GM19452 (cell line): Measurements from ENCODE around the gene DAO.
A peak's percentile ranks its signal among the peaks of the same experiment; 100 is the strongest.
"Not testable (repeated sequence)": the region's sequence is repeated elsewhere in the genome, so short reads cannot be mapped to it uniquely, and the experiment has no call there.

ENCODE experiments used
- ATAC-seq: cut with Tn5 transposase; IDR thresholded peaks from one replicate; pipeline ENCODE4 v1.9.1; 2021; ENCODE audit not compliant: unreplicated experiment

The DAO gene

GRCh38 chr12:108849660-108850059 lies 30.2 kb upstream of the DAO start:
- no peak for ATAC-seq

DNA sequence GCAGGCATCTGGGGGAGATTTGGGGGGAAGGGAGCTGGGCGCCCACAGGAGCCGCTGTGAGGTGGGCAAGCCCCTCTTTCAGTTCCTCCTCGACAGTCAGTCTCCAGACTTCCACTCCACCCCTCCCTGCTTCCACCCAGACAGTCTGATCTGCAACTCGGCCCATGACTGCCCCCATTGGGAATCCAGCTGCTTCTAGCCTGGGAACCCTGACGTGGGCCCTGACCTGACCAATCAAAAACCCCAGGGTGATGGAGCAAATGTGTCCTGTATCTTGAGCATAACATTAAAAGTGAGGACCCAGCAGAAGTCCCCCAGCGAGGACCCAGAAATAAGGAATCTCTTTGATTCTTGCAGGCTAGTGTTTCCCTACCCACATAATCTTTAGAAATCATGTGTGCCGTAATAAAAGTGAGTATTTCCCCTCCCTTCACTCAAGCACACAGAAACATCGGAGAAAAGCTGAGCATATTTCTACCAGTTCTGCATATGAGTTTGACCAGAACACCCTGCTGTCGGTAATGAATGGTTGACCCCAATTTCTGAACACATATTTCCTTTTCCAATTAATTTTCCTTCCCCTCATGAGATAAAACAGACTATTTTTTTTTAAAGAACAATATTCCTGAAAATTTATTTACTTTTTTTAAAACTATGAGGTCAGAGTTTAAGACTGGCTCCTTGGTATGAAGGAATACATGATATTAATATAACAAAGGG lies 28.9 kb upstream of the DAO start:
- ATAC-seq, result no peak

DNA sequence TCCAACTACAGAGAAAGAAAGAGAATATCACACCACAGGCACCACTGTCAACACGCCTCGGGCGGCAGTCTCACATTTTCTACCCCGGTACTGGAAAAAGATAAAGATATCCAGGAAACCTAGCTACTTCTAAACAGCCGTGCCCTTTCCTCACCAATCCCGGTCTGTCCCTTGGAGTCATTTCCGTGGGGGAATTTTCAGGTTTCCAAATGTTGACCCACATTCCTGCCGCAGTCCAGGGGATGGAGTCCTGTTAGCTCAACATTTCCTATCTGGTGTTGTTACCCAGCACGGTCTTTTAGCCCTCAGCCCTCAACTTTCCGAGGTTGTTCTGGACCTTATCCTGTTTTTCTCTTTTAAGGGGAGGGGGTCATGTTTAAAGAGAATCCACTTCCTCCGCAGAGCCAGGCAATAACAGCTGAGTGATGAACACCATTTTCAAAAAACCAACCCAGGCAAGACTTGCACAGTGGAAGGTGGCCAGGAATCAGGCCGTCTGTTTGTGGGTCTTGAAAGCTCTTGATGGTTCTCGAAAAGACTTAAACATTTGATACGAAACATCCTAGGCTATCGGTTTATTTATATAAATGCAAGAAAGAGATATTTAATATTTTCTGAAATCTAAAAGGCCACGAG lies 27.1 kb upstream of the DAO start:
- no peak for ATAC-seq

GRCh38 chr12:108853426-108853825 lies 26.5 kb upstream of the DAO start:
- no peak for ATAC-seq

- no peak for ATAC-seq
These were observed 25.9 kb upstream of the DAO start for GRCh38 chr12:108853981-108854446.

GRCh38 chr12:108854451-108855283 lies 25.2 kb upstream of the DAO start:
- ATAC-seq, result no peak

DNA sequence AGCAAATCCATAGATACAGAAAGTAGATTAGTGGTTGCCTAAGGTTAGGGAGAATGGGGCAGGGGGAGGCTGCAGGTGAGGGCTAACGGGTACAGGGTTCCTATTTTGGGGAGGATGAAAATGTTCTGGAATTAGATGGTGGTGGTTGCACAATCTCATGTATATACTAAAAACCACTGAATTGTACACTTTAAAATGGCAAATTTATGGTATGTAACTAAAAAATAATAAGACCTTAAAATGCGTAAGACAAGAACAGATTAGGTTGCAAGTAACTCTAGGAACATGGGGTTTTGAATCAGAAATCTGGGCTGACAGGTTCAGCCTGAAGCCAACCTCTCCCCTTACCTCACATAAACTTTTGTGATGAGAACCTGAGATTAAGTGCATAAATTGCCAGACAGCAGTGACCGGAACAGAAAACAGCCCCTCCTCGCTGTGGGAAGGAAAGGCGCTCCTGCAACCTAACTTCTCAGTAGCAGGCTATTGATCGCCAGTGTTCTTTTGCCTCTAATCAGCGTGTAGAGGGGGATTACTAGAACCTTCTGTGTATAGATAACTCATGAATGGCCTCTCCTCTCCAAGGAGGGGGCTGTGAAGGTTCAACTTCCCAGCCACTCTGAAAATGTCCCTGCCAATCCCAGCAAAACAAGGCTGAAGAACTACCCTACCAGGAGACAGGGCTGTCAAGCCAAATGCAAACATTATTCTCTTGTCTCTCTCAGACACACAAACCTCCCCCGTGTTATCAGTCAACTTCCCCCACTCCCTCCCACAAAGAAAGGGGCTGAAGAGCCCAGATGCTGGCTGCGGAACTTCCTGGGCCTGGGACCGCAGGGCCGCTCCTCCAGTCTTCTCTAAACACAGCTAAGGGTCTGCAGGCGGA lies 24.4 kb upstream of the DAO start:
- ATAC-seq, result no peak

GRCh38 chr12:108856170-108856427 lies 23.8 kb upstream of the DAO start:
- no peak for ATAC-seq

DNA sequence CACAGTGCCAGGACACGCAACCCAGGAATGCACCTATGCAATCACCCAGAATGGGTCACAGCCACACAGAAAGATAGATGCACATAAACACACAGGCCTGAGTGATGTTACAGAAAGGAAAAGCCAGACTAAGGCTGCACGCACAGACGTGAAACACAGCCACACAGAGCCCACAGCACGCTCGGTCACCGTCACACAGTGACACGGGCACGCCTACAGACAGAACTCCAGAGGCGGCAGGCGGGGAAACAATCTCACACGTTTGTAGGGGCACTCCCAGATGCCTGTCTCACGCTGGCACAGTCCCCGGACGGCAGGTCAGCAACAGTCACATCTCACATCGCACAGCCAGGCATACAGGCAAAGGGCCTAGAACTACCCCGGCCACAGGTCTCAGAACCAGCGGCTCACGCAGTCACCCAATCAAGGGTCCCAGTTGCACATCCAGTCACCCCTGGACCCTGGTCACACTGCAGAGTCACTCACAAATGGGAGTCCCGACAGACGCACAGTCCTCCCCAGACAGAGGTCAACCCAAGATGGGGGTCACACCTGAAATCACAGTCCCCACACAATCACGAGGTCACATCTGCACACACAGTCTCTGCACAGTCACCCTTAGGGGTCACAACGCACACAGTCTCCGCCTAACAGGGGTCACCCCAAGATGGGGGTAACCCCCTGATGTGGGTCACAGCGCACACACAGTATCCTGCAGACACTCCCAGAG lies 23.3 kb upstream of the DAO start:
- ATAC-seq, result peak; percentile 22

GRCh38 chr12:108857158-108857407 lies 22.8 kb upstream of the DAO start:
- ATAC-seq, result peak; percentile 24

DNA sequence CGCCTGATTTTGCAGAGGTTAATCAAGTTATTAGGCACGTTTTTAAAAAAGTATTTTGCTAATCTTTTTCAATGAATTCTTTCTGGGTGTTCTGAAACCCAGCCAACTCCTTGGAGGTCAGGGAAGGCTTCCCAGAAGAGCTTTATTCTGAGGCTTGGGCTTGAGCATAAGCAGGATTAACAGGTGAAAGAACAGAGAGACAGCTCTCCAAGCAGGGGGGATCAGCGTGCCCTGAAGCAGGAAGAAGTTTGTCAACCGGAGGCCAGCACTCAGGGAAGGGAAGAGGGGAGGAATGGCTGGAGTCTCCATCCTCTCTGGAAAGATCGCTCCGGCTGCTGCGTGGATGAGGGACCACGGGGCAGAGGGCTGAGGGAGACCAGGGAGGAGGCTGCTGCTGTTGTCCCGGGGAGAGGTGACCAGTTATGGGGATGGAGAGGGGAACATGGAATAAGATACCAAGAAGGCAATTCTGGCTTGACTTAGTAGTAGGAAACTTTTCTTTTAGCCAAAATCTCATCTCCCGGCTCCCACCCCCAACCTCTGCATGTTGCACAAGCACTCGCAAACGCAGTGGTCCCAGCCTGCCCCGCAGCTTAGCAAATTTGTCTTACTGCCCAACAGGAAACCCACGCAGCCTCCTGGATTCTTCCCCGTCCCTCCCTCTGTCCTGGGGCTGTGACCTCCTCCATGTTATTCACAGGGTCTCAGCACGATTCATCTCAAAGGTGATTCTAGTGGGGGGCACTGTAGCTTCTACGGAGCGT lies 21.4 kb upstream of the DAO start:
- ATAC-seq, result no peak

- not testable (repeated sequence) for ATAC-seq
These were observed 20.6 kb upstream of the DAO start for GRCh38 chr12:108859141-108859922.

DNA sequence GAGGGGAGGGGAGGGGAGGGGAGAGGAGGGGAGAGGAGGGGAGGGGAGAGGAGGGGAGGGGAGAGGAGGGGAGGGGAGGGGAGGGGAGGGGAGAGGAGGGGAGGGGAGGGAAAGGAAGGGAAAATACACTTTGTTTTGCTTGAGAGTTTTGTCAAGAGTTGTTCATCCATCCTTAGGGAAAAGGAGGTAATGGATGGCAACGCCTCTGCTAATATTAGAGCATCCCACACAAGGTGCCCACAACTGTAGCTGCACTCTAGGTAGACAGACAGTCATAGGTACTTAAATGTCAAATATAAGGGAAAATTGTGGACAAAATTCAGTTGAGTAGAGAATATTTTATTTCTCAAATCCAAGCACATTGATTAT lies 20.0 kb upstream of the DAO start:
- ATAC-seq, result no peak

GRCh38 chr12:108860443-108860842 lies 19.4 kb upstream of the DAO start:
- ATAC-seq, result no peak

GRCh38 chr12:108861878-108862587 lies 17.9 kb upstream of the DAO start:
- peak; percentile 32 for ATAC-seq

- no peak for ATAC-seq
These were observed 17.3 kb upstream of the DAO start for GRCh38 chr12:108862588-108862959.

GRCh38 chr12:108865169-108865568 lies 14.7 kb upstream of the DAO start:
- ATAC-seq, result no peak

DNA sequence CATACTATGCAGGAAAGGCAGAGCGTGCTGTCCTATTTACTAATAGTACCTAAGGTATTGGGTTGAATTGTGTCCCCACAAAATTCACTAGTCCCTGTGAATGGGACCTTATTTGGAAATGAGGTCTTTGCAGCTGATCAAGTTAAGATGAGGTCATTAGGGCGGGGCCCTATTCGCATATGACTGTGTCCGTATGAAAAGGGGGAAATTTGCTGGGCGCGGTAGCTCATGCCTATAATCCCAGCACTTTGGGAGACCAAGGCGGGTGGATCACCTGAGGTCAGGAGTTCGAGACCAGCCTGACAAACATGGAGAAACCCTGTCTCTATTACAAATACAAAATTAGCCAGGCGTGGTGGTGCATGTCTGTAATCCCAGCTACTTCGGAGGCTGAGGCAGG lies 13.8 kb upstream of the DAO start:
- not testable (repeated sequence) for ATAC-seq

- no peak for ATAC-seq
These were observed 11.1 kb upstream of the DAO start for GRCh38 chr12:108868781-108869180.
